Endothelial cell of umbilical vein (primary cell): ENCODE measurements around the gene GAS7. TPM values are rescaled to one million over a fixed set of nuclear protein-coding genes. Genes with fewer than 3 reads are reported as not detected.

ENCODE experiments used
- BruUV-seq: library from RNA; stranded (reverse); fragments of 400-500 nt; replicated peaks from 2 replicates; lab custom pipeline; 2021; lab: Mats Ljungman, UMichigan
- CTCF ChIA-PET: fragments of 300-600, 350-600 bp; sonication (Branson Sonifier 250); formaldehyde crosslinking; loops from one replicate; lab custom pipeline; 2021; ENCODE audit warnings: antibody characterized with exemption, inconsistent platforms; lab: Charles Lee
- POLR2A ChIA-PET: fragments of 300-600, 350-600 bp; sonication (Branson Sonifier 250); formaldehyde crosslinking; loops from one replicate; lab custom pipeline; 2021; ENCODE audit warnings: antibody characterized with exemption, inconsistent platforms; lab: Charles Lee
- DNase-seq: peaks from one replicate; pipeline ENCODE4 v3.0.0-alpha.2; 2011; ENCODE audit warnings: low read depth, low spot score
- FAIRE-seq: peaks from 2 replicates; lab custom pipeline; 2011; peaks lifted over from hg19 to GRCh38; lab: Jason Lieb, UNC
- H2AFZ ChIP-seq: 2 replicates; pipeline ENCODE4 v1.6.0; 2012; ENCODE audit warnings: low read depth, low read length, control low read depth, inconsistent platforms
- H3K27ac ChIP-seq: 2 replicates; pipeline ENCODE4 v1.5.1; 2011; ENCODE audit warnings: low read depth, mild to moderate bottlenecking, control low read depth, low read length, moderate library complexity; ENCODE audit not compliant: insufficient read depth
- H3K27me3 ChIP-seq, 2 experiments: 2 replicates each; pipeline versions ENCODE4 v1.6.0 to v1.6.1; 2011; ENCODE audit warnings: low read length in 2 of 2, mixed read lengths in 1 of 2; ENCODE audit not compliant: control insufficient read depth in 2 of 2, insufficient read depth in 2 of 2
- H3K36me3 ChIP-seq, 2 experiments: 2 replicates in 1 of 2; 3 replicates in 1 of 2; pipeline ENCODE4 v1.5.1; 2011; ENCODE audit warnings: low read length in 2 of 2, mild to moderate bottlenecking in 1 of 2, moderate library complexity in 1 of 2; ENCODE audit not compliant: control insufficient read depth in 2 of 2, insufficient read depth in 2 of 2; ENCODE audit errors: extremely low read depth in 1 of 2
- H3K4me1 ChIP-seq: 3 replicates; pipeline ENCODE4 v1.5.1; 2011; ENCODE audit warnings: mild to moderate bottlenecking, low read length; ENCODE audit not compliant: control insufficient read depth, insufficient read depth; ENCODE audit errors: extremely low read depth
- H3K4me2 ChIP-seq: 2 replicates; pipeline ENCODE4 v1.6.1; 2011; ENCODE audit warnings: low read length, control low read depth, mixed read lengths; ENCODE audit not compliant: insufficient read depth
- H3K4me3 ChIP-seq, 3 experiments: fragments of 200-600 bp in 1 of 3; sonication (generic), shearing (Covaris generic) in 1 of 3; replicated peaks in 1 of 3; 2 replicates each; pipeline ENCODE4 v1.5.1; 2011 to 2016; ENCODE audit warnings: control low read depth in 3 of 3, low read length in 3 of 3, mild to moderate bottlenecking in 2 of 3, inconsistent platforms in 1 of 3, low read depth in 1 of 3, moderate library complexity in 1 of 3; ENCODE audit not compliant: insufficient read depth in 1 of 3
- H3K79me2 ChIP-seq: 2 replicates; pipeline ENCODE4 v1.6.0; 2012; ENCODE audit warnings: low read length, inconsistent platforms; ENCODE audit not compliant: control insufficient read depth, insufficient read depth
- H3K9ac ChIP-seq: replicated peaks from 2 replicates; pipeline ENCODE3; 2011; ENCODE audit warnings: low read length, control low read depth; ENCODE audit not compliant: insufficient read depth; ENCODE audit errors: extremely low read depth
- H3K9me1 ChIP-seq: replicated peaks from 3 replicates; pipeline ENCODE4 v1.6.0; 2011; ENCODE audit warnings: mild to moderate bottlenecking, low read length; ENCODE audit not compliant: control insufficient read depth, insufficient read depth; ENCODE audit errors: extremely low read depth
- H3K9me3 ChIP-seq: replicated peaks from 2 replicates; pipeline ENCODE4 v1.5.1; 2012; ENCODE audit warnings: low read length, inconsistent platforms; ENCODE audit not compliant: control insufficient read depth, insufficient read depth
- H4K20me1 ChIP-seq: replicated peaks from 2 replicates; pipeline ENCODE3; 2011; ENCODE audit warnings: mild to moderate bottlenecking, low read length; ENCODE audit not compliant: control insufficient read depth, insufficient read depth; ENCODE audit errors: extremely low read depth
- CTCF ChIP-seq, 2 donors: IDR thresholded peaks; 1 replicate in 1 of 2; 2 replicates in 1 of 2; pipeline ENCODE4 v1.5.1; 2011; ENCODE audit warnings: low read length in 2 of 2, mild to moderate bottlenecking in 2 of 2, moderate library complexity in 2 of 2, control low read depth in 1 of 2, inconsistent platforms in 1 of 2, low read depth in 1 of 2; ENCODE audit not compliant: insufficient read depth in 1 of 2; ENCODE audit errors: extremely low read depth in 1 of 2
- EZH2 ChIP-seq: IDR thresholded peaks from 2 replicates; pipeline ENCODE4 v1.6.1; 2012; ENCODE audit warnings: borderline replicate concordance, low read depth, mild to moderate bottlenecking, moderate library complexity, low read length, inconsistent platforms; ENCODE audit not compliant: severe bottlenecking
- FOS ChIP-seq: IDR thresholded peaks from 2 replicates; pipeline ENCODE4 v1.6.1; 2011; ENCODE audit warnings: mild to moderate bottlenecking, low read length, moderate library complexity, borderline replicate concordance; ENCODE audit not compliant: insufficient read depth
- GATA2 ChIP-seq: IDR thresholded peaks from 2 replicates; pipeline ENCODE4 v1.7.0; 2011; ENCODE audit warnings: low read depth, mild to moderate bottlenecking, moderate library complexity, mixed read lengths, low read length; ENCODE audit not compliant: insufficient read length, insufficient read depth
- JUN ChIP-seq: IDR thresholded peaks from 2 replicates; pipeline ENCODE4 v1.6.1; 2011; ENCODE audit warnings: borderline replicate concordance, low read depth; ENCODE audit not compliant: insufficient read length, insufficient read depth
- MAX ChIP-seq: IDR thresholded peaks from 2 replicates; pipeline ENCODE4 v1.6.1; 2011; ENCODE audit not compliant: insufficient read depth, insufficient read length
- MYC ChIP-seq: IDR thresholded peaks from one replicate; pipeline ENCODE4 v1.6.1; 2011; ENCODE audit warnings: mild to moderate bottlenecking, low read depth, low read length
- POLR2A ChIP-seq: IDR thresholded peaks from 2 replicates; pipeline ENCODE4 v1.6.1; 2012; ENCODE audit warnings: low read depth, mild to moderate bottlenecking, control low read depth, low read length
- POLR2AphosphoS5 ChIP-seq: IDR thresholded peaks from 2 replicates; pipeline ENCODE4 v1.6.1; 2012; ENCODE audit warnings: low read depth, mild to moderate bottlenecking, control low read depth, low read length, moderate library complexity; ENCODE audit not compliant: insufficient read depth
- dilution Hi-C: fragments of 300-500 bp; cut with MboI; formaldehyde crosslinking; loops from one replicate; pipeline ENCODE4 v1.15.0; 2019; ENCODE audit warnings: low sequenced_read_pairs; ENCODE audit not compliant: extremely low pct_ligation_motif_present
- intact Hi-C: fragments of 100-400 bp; cut with micrococcal nuclease; formaldehyde crosslinking; loops from one replicate; pipeline ENCODE4 v1.10.0; 2022
- polyA plus RNA-seq, 4 experiments: library from polyadenylated mRNA; depleted of rRNA in 3 of 4; stranded (reverse) in 3 of 4; unstranded in 1 of 4; fragments of >200 nt; gene quantifications; 2 replicates each; pipeline versions ENCODE4 v1.2.1 to v1.2.3, GENCODE V29; 2011 to 2012; ENCODE audit warnings: missing spikeins in 1 of 4
- total RNA-seq: library from RNA; stranded (reverse); gene quantifications from 2 replicates; pipeline ENCODE4 v1.2.3, GENCODE V29; 2021

Gene GAS7
- total and polyA plus RNA-seq, 2 donors (not counting 3 experiments of a cell fraction or from before 2014, with no cell fraction given): not detected

GRCh38 chr17:10207153-10207552, 8.7 kb upstream of the GAS7 start:
- TF ChIP-seq MYC (no peak), POLR2A (no peak), EZH2 (no peak)
- H3K36me3 ChIP-seq: no peaks in the 10 kb centered on the region
- no peaks in the 10 kb centered on the region for H4K20me1 ChIP-seq
- no peak for FAIRE-seq
- dilution Hi-C loops (no loop called here), intact Hi-C loops (no loop called here)
- H3K4me1 ChIP-seq: no peaks in the 10 kb centered on the region
- no peak for DNase-seq
- no peak overlapping the region for H3K9ac ChIP-seq
- BruUV-seq: no TSS peak
- H3K4me3 ChIP-seq: no peak overlapping the region
- H3K4me2 ChIP-seq: no peak overlapping the region
- H3K9me1 ChIP-seq: no peaks in the 10 kb centered on the region
- no peak overlapping the region for H2AFZ ChIP-seq
- ChIA-PET CTCF (no interaction called here), POLR2A (no interaction called here)
- no peaks in the 10 kb centered on the region for H3K79me2 ChIP-seq
- no peak overlapping the region for H3K27ac ChIP-seq
- H3K27me3 ChIP-seq: no peaks in the 10 kb centered on the region
- peaks cover 4% of the 10 kb centered on the region for H3K9me3 ChIP-seq

GRCh38 chr17:10205549-10206185, 7.3 kb upstream of the GAS7 start:
- POLR2A ChIA-PET: no interaction called here

More at GRCh38 chr17:10205549-10206185, 7.3 kb upstream of the GAS7 start:
- H3K79me2 ChIP-seq: no peaks in the 10 kb centered on the region
- CTCF ChIA-PET: no interaction called here
- no peaks in the 10 kb centered on the region for H3K27me3 ChIP-seq
- intact Hi-C loops: no loop called here
- H3K4me3 ChIP-seq: no peak overlapping the region
- DNase-seq (no peak), FAIRE-seq (no peak)
- TF ChIP-seq POLR2AphosphoS5 (no peak), CTCF (IDR thresholded peaks at IDR 0.05; ENCODE audit: extremely low read depth in 1 of 2, insufficient read depth in 1 of 2, low read depth in 1 of 2, low read length in 2 of 2) (no peak), MAX (no peak), EZH2 (no peak), POLR2A (no peak), JUN (no peak), MYC (no peak), GATA2 (no peak), FOS (no peak)
- H3K27ac ChIP-seq: no peak overlapping the region
- H3K36me3 ChIP-seq: no peaks in the 10 kb centered on the region
- H2AFZ ChIP-seq: no peak overlapping the region
- no peak overlapping the region for H3K4me2 ChIP-seq
- no peaks in the 10 kb centered on the region for H3K9me1 ChIP-seq
- no peaks in the 10 kb centered on the region for H3K4me1 ChIP-seq
- H3K9me3 ChIP-seq: peaks cover 4% of the 10 kb centered on the region
- no peak overlapping the region for H3K9ac ChIP-seq
- no peaks in the 10 kb centered on the region for H4K20me1 ChIP-seq
- BruUV-seq: no TSS peak
- dilution Hi-C loops: no loop called here
